Prostate gland (tissue), 2 donors: Measurements from ENCODE around the gene PUSL1. TPM values are rescaled to one million over a fixed set of nuclear protein-coding genes. Genes with fewer than 3 reads are reported as not detected.

ENCODE experiments used
- DNase-seq: peaks from one replicate; pipeline ENCODE4 v3.0.0-alpha.2; 2019; ENCODE audit warnings: low spot score
- H3K27ac ChIP-seq, 2 donors: fragments of 200-600 bp; sonication (generic); 2 replicates each; pipeline ENCODE4 v1.5.1; 2017 to 2019
- H3K27me3 ChIP-seq: fragments of 200-600 bp; sonication (generic); replicated peaks from 2 replicates; pipeline ENCODE4 v1.5.1; 2019; ENCODE audit not compliant: insufficient read depth
- H3K36me3 ChIP-seq, 2 donors: fragments of 200-600 bp; sonication (generic); 1 replicate in 1 of 2; 2 replicates in 1 of 2; pipeline versions ENCODE4 v1.5.1 to v1.8.1; 2017 to 2019
- H3K4me1 ChIP-seq: fragments of 200-600 bp; sonication (generic); replicated peaks from 2 replicates; pipeline ENCODE4 v1.5.1; 2019
- H3K4me3 ChIP-seq, 2 donors: fragments of 200-600 bp; sonication (generic); 2 replicates each; pipeline ENCODE4 v1.5.1; 2017 to 2019
- H3K9me3 ChIP-seq: fragments of 200-600 bp; sonication (generic); 2 replicates; pipeline ENCODE4 v1.5.1; 2017
- CTCF ChIP-seq, 4 experiments: fragments of 200-600 bp in 2 of 4; fragments of 450-650 bp in 2 of 4; sonication (generic) in 2 of 4; IDR thresholded peaks; 1 replicate in 3 of 4; 2 replicates in 1 of 4; pipeline ENCODE4 v1.5.1; 2016 to 2019; ENCODE audit warnings: antibody characterized with exemption in 4 of 4, mild to moderate bottlenecking in 2 of 4, moderate library complexity in 2 of 4
- POLR2A ChIP-seq: fragments of 450-650 bp; IDR thresholded peaks from one replicate; pipeline ENCODE4 v1.6.1; 2016; ENCODE audit warnings: antibody characterized with exemption, mild to moderate bottlenecking
- POLR2AphosphoS5 ChIP-seq: sonication (generic); formaldehyde crosslinking; IDR thresholded peaks from one replicate; pipeline ENCODE4 v1.6.1; 2017; ENCODE audit warnings: antibody characterized with exemption
- WGBS: methylation state at CpG from one replicate; pipeline ENCODE4 v1.1.5; 2018; 5-methylcytosine and 5-hydroxymethylcytosine counted together
- intact Hi-C: fragments of 100-400 bp; cut with DNase I; formaldehyde crosslinking; loops from one replicate; pipeline ENCODE4 v1.14.2; 2022
- total RNA-seq, 2 donors: library from RNA; depleted of rRNA; stranded (reverse); fragments of >200 nt; gene quantifications; one replicate each; pipeline ENCODE4 v1.1.0, GENCODE V29; 2016

PUSL1 gene
- total RNA-seq, 2 donors from 2014 or later, result 30.6 to 36.9 TPM

GRCh38 chr1:1340791-1341548 lies 32.6 kb downstream of the PUSL1 start:
- no peaks in the 10 kb centered on the region for H3K9me3 ChIP-seq
- H3K27ac ChIP-seq, result no peak overlapping the region
- no peaks in the 10 kb centered on the region for H3K27me3 ChIP-seq
- WGBS, result 93% methylated on average over 36 of the region's 36 CpGs
- H3K4me3 ChIP-seq, result no peak overlapping the region
- peaks cover 0 to 11% of the 10 kb centered on the region in 2 donors for H3K36me3 ChIP-seq
- TF ChIP-seq POLR2A (no peak), CTCF (IDR thresholded peaks at IDR 0.05) (no peak), POLR2AphosphoS5 (no peak)
- DNase-seq, result no peak
- H3K4me1 ChIP-seq, result peaks cover 2% of the 10 kb centered on the region
- intact Hi-C loops, result no loop called here

DNA sequence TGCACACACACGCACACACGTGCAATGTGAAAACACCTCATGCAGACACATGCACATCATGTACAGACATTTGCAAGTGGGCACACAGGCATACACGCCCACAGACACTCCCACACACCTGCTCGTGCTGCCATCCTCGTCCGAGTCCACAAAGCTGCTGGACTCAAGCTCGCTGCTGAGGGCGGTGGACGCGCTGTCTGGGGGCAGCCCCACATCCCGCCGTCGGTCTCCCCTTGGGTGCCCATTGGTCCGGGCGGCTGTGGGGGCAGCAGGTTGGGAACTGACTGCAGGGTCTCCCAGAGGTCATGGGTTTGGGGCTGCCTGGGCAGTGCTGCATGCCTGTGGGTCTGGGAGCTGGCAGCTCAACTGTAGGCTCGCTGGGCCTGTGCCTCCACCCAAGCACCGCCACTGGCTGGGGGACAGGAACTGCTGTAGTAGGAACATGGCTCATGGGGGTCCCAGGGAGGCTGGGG lies 33.2 kb downstream of the PUSL1 start:
- intact Hi-C loops, result no loop called here
- no peak overlapping the region for H3K4me3 ChIP-seq
- TF ChIP-seq CTCF (IDR thresholded peaks at IDR 0.05) (no peak), POLR2A (no peak), POLR2AphosphoS5 (no peak)
- H3K9me3 ChIP-seq, result no peaks in the 10 kb centered on the region
- H3K27ac ChIP-seq, result no peak overlapping the region
- WGBS, result 91% methylated on average over 17 of the region's 17 CpGs
- H3K36me3 ChIP-seq, result peaks cover 0 to 11% of the 10 kb centered on the region in 2 donors
- no peak for DNase-seq
- peaks cover 8% of the 10 kb centered on the region for H3K4me1 ChIP-seq
- no peaks in the 10 kb centered on the region for H3K27me3 ChIP-seq

GRCh38 chr1:1342061-1342562 lies 33.7 kb downstream of the PUSL1 start:
- Histone ChIP-seq H3K4me1 (peaks cover 11% of the 10 kb centered on the region), H3K4me3 (no peak overlapping the region), H3K27ac (no peak overlapping the region), H3K9me3 (no peaks in the 10 kb centered on the region), H3K27me3 (no peaks in the 10 kb centered on the region), H3K36me3 (peaks cover 0 to 11% of the 10 kb centered on the region in 2 donors)
- 93% methylated on average over 23 of the region's 28 CpGs for WGBS
- no peak for DNase-seq
- intact Hi-C loops, result no loop called here
- TF ChIP-seq POLR2A, result no peak

- Histone ChIP-seq H3K27me3 (no peaks in the 10 kb centered on the region), H3K27ac (no peak overlapping the region), H3K36me3 (peaks cover 0 to 11% of the 10 kb centered on the region in 2 donors), H3K4me1 (peaks cover 14% of the 10 kb centered on the region), H3K4me3 (no peak overlapping the region), H3K9me3 (no peaks in the 10 kb centered on the region)
- WGBS, result 78% methylated on average over 18 of the region's 18 CpGs
- TF ChIP-seq POLR2AphosphoS5 (no peak), CTCF (IDR thresholded peaks at IDR 0.05) (no peak)
- intact Hi-C loops, result no loop called here
- no peak for DNase-seq
Observed at GRCh38 chr1:1342584-1343115, 34.3 kb downstream of the PUSL1 start.

DNA sequence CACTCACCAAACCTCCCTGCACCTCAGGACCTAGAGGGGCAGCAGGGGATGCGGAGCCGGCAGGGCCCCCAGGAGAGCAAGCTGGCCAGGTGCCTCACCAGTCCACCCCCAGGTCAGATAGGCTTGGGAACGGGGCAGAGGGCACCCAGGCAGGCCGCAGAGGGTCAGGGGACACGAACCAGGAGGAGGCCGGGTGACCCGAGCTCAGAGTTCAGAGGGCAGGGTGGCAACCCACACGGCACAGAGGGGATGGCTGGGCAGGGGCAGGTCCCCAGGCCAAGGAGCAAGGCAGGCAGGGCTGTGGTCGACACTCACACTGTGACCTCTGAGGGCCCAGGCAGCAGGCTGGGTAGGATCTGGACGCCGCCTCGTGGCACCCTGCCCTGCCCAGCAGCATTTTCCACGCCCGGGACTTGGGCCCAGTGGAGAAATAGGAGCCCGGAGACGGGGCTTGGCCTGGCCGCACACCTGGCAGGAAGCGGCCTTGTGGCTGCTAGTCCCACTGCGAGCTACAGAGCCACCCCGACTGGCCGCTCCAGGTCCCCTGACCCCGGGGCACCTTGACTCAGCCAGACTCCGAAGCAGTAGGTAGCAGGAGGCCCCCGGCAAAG lies 35.5 kb downstream of the PUSL1 start:
- DNase-seq, result no peak
- intact Hi-C loops, result no loop called here
- no peak overlapping the region for H3K27ac ChIP-seq
- 91% methylated on average over 24 of the region's 24 CpGs for WGBS
- H3K27me3 ChIP-seq, result no peaks in the 10 kb centered on the region
- peaks cover 0 to 6% of the 10 kb centered on the region in 2 donors for H3K36me3 ChIP-seq
- H3K9me3 ChIP-seq, result no peaks in the 10 kb centered on the region
- TF ChIP-seq POLR2A, result no peak
- no peak for TF ChIP-seq CTCF (IDR thresholded peaks at IDR 0.05)
- TF ChIP-seq POLR2AphosphoS5, result no peak
- H3K4me1 ChIP-seq, result peaks cover 14% of the 10 kb centered on the region
- H3K4me3 ChIP-seq, result no peak overlapping the region
